GM23338 (cell line): ENCODE data around the gene CHCHD5. TPM values are rescaled to one million over a fixed set of nuclear protein-coding genes. Genes with fewer than 3 reads are reported as not detected.

Experiments used
- ATAC-seq: fragments of 200-7000 bp; cut with Tn5 transposase; 3 replicates; pipeline ENCODE4 v1.9.1; 2020
- DNase-seq: peaks from one replicate; pipeline ENCODE4 v3.0.0-alpha.2; 2015; ENCODE audit warnings: low spot score
- H2AFZ ChIP-seq: fragments of 200-600 bp; sonication (generic); 2 replicates; pipeline ENCODE4 v1.8.0; 2016; ENCODE audit warnings: antibody characterized with exemption, mild to moderate bottlenecking, moderate library complexity
- H3F3A ChIP-seq: fragments of 200-600 bp; sonication (generic); replicated peaks from 2 replicates; pipeline ENCODE4 v1.8.0; 2017; ENCODE audit warnings: antibody characterized with exemption, mixed run types, low read depth
- H3K27ac ChIP-seq: fragments of 200-600 bp; sonication (generic); 2 replicates; pipeline ENCODE4 v1.6.1; 2016; ENCODE audit warnings: low read depth
- H3K27me3 ChIP-seq: fragments of 200-600 bp; sonication (generic); 2 replicates; pipeline ENCODE4 v1.8.0; 2016; ENCODE audit warnings: mild to moderate bottlenecking, mixed run types, moderate library complexity; ENCODE audit not compliant: insufficient read depth
- H3K36me3 ChIP-seq: fragments of 200-600 bp; sonication (generic); 2 replicates; pipeline ENCODE4 v1.8.0; 2016; ENCODE audit warnings: mild to moderate bottlenecking; ENCODE audit not compliant: insufficient read depth
- H3K4me1 ChIP-seq: fragments of 200-600 bp; sonication (generic); 2 replicates; pipeline ENCODE4 v1.8.0; 2016; ENCODE audit warnings: mild to moderate bottlenecking, moderate library complexity; ENCODE audit not compliant: insufficient read depth
- H3K4me2 ChIP-seq: fragments of 200-600 bp; sonication (generic); 2 replicates; pipeline ENCODE4 v1.7.1; 2017; ENCODE audit warnings: mixed run types
- H3K4me3 ChIP-seq: fragments of 200-600 bp; sonication (generic); 2 replicates; pipeline ENCODE4 v1.6.1; 2016; ENCODE audit warnings: mixed run types
- H3K79me2 ChIP-seq: fragments of 200-600 bp; sonication (generic); replicated peaks from 2 replicates; pipeline ENCODE4 v1.8.0; 2017; ENCODE audit warnings: mild to moderate bottlenecking; ENCODE audit not compliant: insufficient read depth
- H3K9me2 ChIP-seq: fragments of 200-600 bp; sonication (generic); 2 replicates; pipeline ENCODE4 v1.8.0; 2017; ENCODE audit not compliant: insufficient read depth
- H4K20me1 ChIP-seq: fragments of 200-600 bp; sonication (generic); replicated peaks from 2 replicates; pipeline ENCODE4 v1.8.0; 2017; ENCODE audit warnings: mild to moderate bottlenecking; ENCODE audit not compliant: insufficient read depth
- H3K27ac Mint-ChIP-seq: 2 replicates; pipeline ENCODE4 v1.8.0; 2020; ENCODE audit warnings: inconsistent platforms, mild to moderate bottlenecking, moderate library complexity, mixed read lengths
- H3K27me3 Mint-ChIP-seq: 3 replicates; pipeline ENCODE4 v1.8.0; 2022; ENCODE audit warnings: low read depth, mild to moderate bottlenecking, moderate library complexity, mixed read lengths, inconsistent platforms; ENCODE audit not compliant: insufficient read depth, poor library complexity
- H3K36me3 Mint-ChIP-seq: 3 replicates; pipeline ENCODE4 v1.8.0; 2021; ENCODE audit warnings: low read depth, mild to moderate bottlenecking, inconsistent platforms, moderate library complexity, mixed read lengths
- H3K4me1 Mint-ChIP-seq: 3 replicates; pipeline ENCODE4 v1.8.0; 2020; ENCODE audit warnings: mild to moderate bottlenecking, inconsistent platforms, mixed read lengths
- H3K4me3 Mint-ChIP-seq: 3 replicates; pipeline ENCODE4 v1.8.0; 2021; ENCODE audit warnings: moderate library complexity, mild to moderate bottlenecking, inconsistent platforms, mixed read lengths
- H3K9me3 Mint-ChIP-seq: 3 replicates; pipeline ENCODE4 v1.8.0; 2020; ENCODE audit warnings: moderate library complexity, mild to moderate bottlenecking, inconsistent platforms, mixed read lengths
- CREB1 ChIP-seq: fragments of 250-450 bp; sonication (Bioruptor Pico); IDR thresholded peaks from 2 replicates; pipeline ENCODE4 v1.5.0; 2020; ENCODE audit warnings: low read depth, mild to moderate bottlenecking, moderate library complexity
- CTCF ChIP-seq, 2 experiments: fragments of 200-600 bp in 1 of 2; sonication (generic) in 1 of 2; conservative IDR thresholded peaks; 2 replicates each; pipeline versions ENCODE4 v1.5.1 to v1.6.1; 2016 to 2017; ENCODE audit warnings: antibody characterized with exemption in 2 of 2, low read depth in 2 of 2, mild to moderate bottlenecking in 2 of 2, moderate library complexity in 1 of 2
- ETS1 ChIP-seq: IDR thresholded peaks from 2 replicates; pipeline ENCODE4 v1.6.1; 2016; ENCODE audit warnings: antibody characterized with exemption
- EZH2 ChIP-seq: fragments of 200-600 bp; sonication (generic); IDR thresholded peaks from one replicate; pipeline ENCODE4 v1.8.0; 2017; ENCODE audit warnings: antibody characterized with exemption, mild to moderate bottlenecking, low read depth; ENCODE audit not compliant: unreplicated experiment
- EZH2phosphoT487 ChIP-seq: fragments of 200-600 bp; sonication (generic); IDR thresholded peaks from one replicate; pipeline ENCODE4 v1.8.1; 2018; ENCODE audit warnings: antibody characterized with exemption; ENCODE audit not compliant: unreplicated experiment
- JUNB ChIP-seq: IDR thresholded peaks from one replicate; pipeline ENCODE4 v1.6.1; 2016; ENCODE audit warnings: antibody characterized with exemption; ENCODE audit not compliant: unreplicated experiment
- NANOG ChIP-seq: IDR thresholded peaks from 2 replicates; pipeline ENCODE4 v1.6.1; 2016; ENCODE audit warnings: antibody characterized with exemption, borderline replicate concordance
- REST ChIP-seq: IDR thresholded peaks from one replicate; pipeline ENCODE4 v1.6.1; 2018; ENCODE audit warnings: antibody characterized with exemption; ENCODE audit not compliant: unreplicated experiment
- STAT1 ChIP-seq: IDR thresholded peaks from one replicate; pipeline ENCODE4 v1.6.1; 2016; ENCODE audit warnings: antibody characterized with exemption; ENCODE audit not compliant: unreplicated experiment
- ZNF114 ChIP-seq: fragments of 250-450 bp; sonication (Bioruptor Pico); IDR thresholded peaks from 2 replicates; pipeline ENCODE4 v1.5.0; 2020; ENCODE audit warnings: mild to moderate bottlenecking, moderate library complexity
- ZNF462 ChIP-seq: fragments of 250-450 bp; sonication (Bioruptor Pico); IDR thresholded peaks from 2 replicates; pipeline ENCODE4 v1.5.0; 2020; ENCODE audit warnings: mild to moderate bottlenecking, moderate library complexity
- polyA plus RNA-seq: library from polyadenylated mRNA; unstranded; fragments of >200 nt; fragmentation: Nextera tagmentation; extraction: Ambion mirVana; gene quantifications from 2 replicates; pipeline ENCODE4 v1.2.1, GENCODE V29; 2016
- total RNA-seq: library from RNA; depleted of rRNA; stranded (reverse); fragments of >200 nt; shearing (Covaris generic); gene quantifications from 2 replicates; pipeline ENCODE4 v1.2.3, GENCODE V29; 2014

The CHCHD5 gene
- total and polyA plus RNA-seq, 2 experiments from 2014 or later: 15.5 to 69.9 TPM

- no peak for TF ChIP-seq ETS1
- no peak for TF ChIP-seq ZNF114
Measured at GRCh38 chr2:112634153-112634873, 49.9 kb downstream of the CHCHD5 start (continued).

GRCh38 chr2:112634874-112635157 is 50.4 kb downstream of the CHCHD5 start:
- no peak for DNase-seq
- Mint-ChIP-seq H3K9me3 (no peaks in the 10 kb centered on the region), H3K27ac (no peak overlapping the region), H3K27me3 (peaks cover 5% of the 10 kb centered on the region), H3K4me3 (no peak overlapping the region), H3K36me3 (no peaks in the 10 kb centered on the region), H3K4me1 (peaks cover 21% of the 10 kb centered on the region)
- Histone ChIP-seq H3F3A (no peaks in the 10 kb centered on the region), H3K36me3 (no peaks in the 10 kb centered on the region), H4K20me1 (no peaks in the 10 kb centered on the region), H3K27me3 (no peaks in the 10 kb centered on the region), H2AFZ (no peak overlapping the region), H3K79me2 (no peaks in the 10 kb centered on the region), H3K4me1 (peaks cover 16% of the 10 kb centered on the region), H3K4me2 (no peak overlapping the region), H3K27ac (no peak overlapping the region), H3K9me2 (no peaks in the 10 kb centered on the region), H3K4me3 (no peak overlapping the region)
- no peak for ATAC-seq
- TF ChIP-seq STAT1 (no peak), CTCF (conservative IDR thresholded peaks at IDR 0.05; ENCODE audit: low read depth in 2 of 2) (no peak), ZNF114 (no peak), REST (no peak), EZH2phosphoT487 (no peak), EZH2 (no peak), NANOG (no peak), CREB1 (CRISPR knock-in tag) (no peak), JUNB (no peak), ETS1 (no peak), ZNF462 (CRISPR knock-in tag) (no peak)
